PC-3 (cell line): ENCODE results near the gene FAM219B.

Experiments used
- EZH2 ChIP-seq: fragments of 300-600 bp; sonication (generic); IDR thresholded peaks from one replicate; pipeline ENCODE4 v1.6.1; 2017; ENCODE audit warnings: antibody characterized with exemption, mild to moderate bottlenecking, low read length; ENCODE audit not compliant: unreplicated experiment
- TF ChIP-seq, protein P1 (sequence below): fragments of 300-600 bp; sonication (generic); conservative IDR thresholded peaks from 2 replicates; pipeline ENCODE4 v1.5.1; 2017; ENCODE audit warnings: antibody characterized with exemption, low read depth, mild to moderate bottlenecking, low read length

DNA sequence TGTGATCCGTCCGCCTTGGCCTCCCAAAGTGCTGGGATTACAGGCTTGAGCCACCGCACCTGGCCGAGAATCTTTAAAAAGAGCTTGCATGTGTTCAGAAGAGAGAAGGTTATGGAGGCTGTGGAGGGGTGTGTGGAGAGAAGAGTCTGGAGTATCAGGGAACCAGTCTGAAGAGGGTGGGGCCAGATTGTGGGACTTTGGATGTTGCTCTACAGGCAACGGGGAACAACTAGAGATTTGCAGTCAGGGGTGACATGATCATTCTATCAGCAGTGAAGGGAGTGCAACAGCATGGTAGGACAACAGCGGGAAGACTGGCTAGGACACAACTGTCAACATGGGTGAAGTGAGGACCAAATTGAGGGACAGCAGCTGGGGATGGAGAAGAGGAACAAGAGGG lies 42.4 kb downstream of the FAM219B start:
- TF ChIP-seq, protein P1, sequence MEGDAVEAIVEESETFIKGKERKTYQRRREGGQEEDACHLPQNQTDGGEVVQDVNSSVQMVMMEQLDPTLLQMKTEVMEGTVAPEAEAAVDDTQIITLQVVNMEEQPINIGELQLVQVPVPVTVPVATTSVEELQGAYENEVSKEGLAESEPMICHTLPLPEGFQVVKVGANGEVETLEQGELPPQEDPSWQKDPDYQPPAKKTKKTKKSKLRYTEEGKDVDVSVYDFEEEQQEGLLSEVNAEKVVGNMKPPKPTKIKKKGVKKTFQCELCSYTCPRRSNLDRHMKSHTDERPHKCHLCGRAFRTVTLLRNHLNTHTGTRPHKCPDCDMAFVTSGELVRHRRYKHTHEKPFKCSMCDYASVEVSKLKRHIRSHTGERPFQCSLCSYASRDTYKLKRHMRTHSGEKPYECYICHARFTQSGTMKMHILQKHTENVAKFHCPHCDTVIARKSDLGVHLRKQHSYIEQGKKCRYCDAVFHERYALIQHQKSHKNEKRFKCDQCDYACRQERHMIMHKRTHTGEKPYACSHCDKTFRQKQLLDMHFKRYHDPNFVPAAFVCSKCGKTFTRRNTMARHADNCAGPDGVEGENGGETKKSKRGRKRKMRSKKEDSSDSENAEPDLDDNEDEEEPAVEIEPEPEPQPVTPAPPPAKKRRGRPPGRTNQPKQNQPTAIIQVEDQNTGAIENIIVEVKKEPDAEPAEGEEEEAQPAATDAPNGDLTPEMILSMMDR = no peak
- no peak for TF ChIP-seq EZH2
